H1 (cell line): ENCODE data around the gene LRP3. TPM values are rescaled to one million over a fixed set of nuclear protein-coding genes. Genes with fewer than 3 reads are reported as not detected.

Experiments
- CTCF ChIA-PET: fragments of 300-600 bp; sonication (Branson Sonifier 250); formaldehyde crosslinking; loops from one replicate; lab custom pipeline; 2021; ENCODE audit not compliant: partially characterized antibody; lab: Charles Lee
- POLR2A ChIA-PET: fragments of 300-600 bp; sonication (Branson Sonifier 250); formaldehyde crosslinking; loops from one replicate; lab custom pipeline; 2021; ENCODE audit warnings: inconsistent platforms; ENCODE audit not compliant: partially characterized antibody; lab: Charles Lee
- DNase-seq, 2 experiments: peaks; one replicate each; pipeline versions ENCODE4 v3.0.0 to v3.0.0-alpha.2; 2010 to 2022; ENCODE audit warnings: low spot score in 2 of 2, low read depth in 1 of 2, mixed read lengths in 1 of 2
- FAIRE-seq: peaks from 2 replicates; lab custom pipeline; 2011; peaks lifted over from hg19 to GRCh38; lab: Jason Lieb, UNC
- H2AFZ ChIP-seq: 2 replicates; pipeline ENCODE4 v1.8.1; 2012; ENCODE audit warnings: low read length, inconsistent platforms
- H2AK5ac ChIP-seq: 2 replicates; pipeline ENCODE4 v1.6.1; 2013; ENCODE audit warnings: low read depth, low read length
- H2BK120ac ChIP-seq: replicated peaks from 2 replicates; pipeline ENCODE3; 2013; ENCODE audit warnings: low read depth, low read length, inconsistent platforms
- H2BK12ac ChIP-seq: 2 replicates; pipeline ENCODE4 v1.6.1; 2013; ENCODE audit warnings: low read depth, low read length
- H2BK15ac ChIP-seq: 2 replicates; pipeline ENCODE4 v1.6.1; 2013; ENCODE audit warnings: low read length
- H2BK20ac ChIP-seq: 2 replicates; pipeline ENCODE4 v1.6.1; 2013; ENCODE audit warnings: low read length
- H2BK5ac ChIP-seq: 2 replicates; pipeline ENCODE4 v1.6.1; 2013; ENCODE audit warnings: low read depth, low read length
- H3K14ac ChIP-seq: 2 replicates; pipeline ENCODE4 v1.6.1; 2013; ENCODE audit warnings: inconsistent platforms; ENCODE audit not compliant: insufficient read length
- H3K18ac ChIP-seq: 2 replicates; pipeline ENCODE4 v1.6.1; 2013; ENCODE audit warnings: low read length; ENCODE audit errors: extremely low read depth
- H3K23ac ChIP-seq: 2 replicates; pipeline ENCODE4 v1.6.1; 2013; ENCODE audit warnings: inconsistent platforms; ENCODE audit not compliant: insufficient read length
- H3K23me2 ChIP-seq: 2 replicates; pipeline ENCODE4 v1.6.1; 2013; ENCODE audit warnings: low read depth, low read length
- H3K27ac ChIP-seq: 2 replicates; pipeline ENCODE4 v1.6.1; 2011; ENCODE audit warnings: low read depth, low read length, inconsistent platforms
- H3K27me3 ChIP-seq, 4 experiments: replicated peaks in 1 of 4; 1 replicate in 1 of 4; 2 replicates in 3 of 4; pipeline versions ENCODE4 v1.6.1 to v1.8.1; 2011 to 2013; ENCODE audit warnings: low read length in 3 of 4, mild to moderate bottlenecking in 3 of 4, inconsistent platforms in 2 of 4, mixed read lengths in 2 of 4, moderate library complexity in 1 of 4; ENCODE audit not compliant: control insufficient read depth in 3 of 4, insufficient read depth in 3 of 4; ENCODE audit errors: extremely low read depth in 1 of 4
- H3K36me3 ChIP-seq, 4 experiments: 2 replicates each; pipeline versions ENCODE4 v1.6.1 to v1.8.1; 2011 to 2013; ENCODE audit warnings: mild to moderate bottlenecking in 4 of 4, low read length in 3 of 4, moderate library complexity in 2 of 4, control low read depth in 1 of 4, inconsistent platforms in 1 of 4; ENCODE audit not compliant: insufficient read depth in 4 of 4, control insufficient read depth in 2 of 4
- H3K4ac ChIP-seq: replicated peaks from 2 replicates; pipeline ENCODE3; 2013; ENCODE audit warnings: low read length, low read depth, mixed read lengths, inconsistent platforms; ENCODE audit not compliant: insufficient read length
- H3K4me1 ChIP-seq, 4 experiments: replicated peaks in 1 of 4; 1 replicate in 1 of 4; 2 replicates in 3 of 4; pipeline versions ENCODE4 v1.6.1 to v1.8.1; 2011 to 2013; ENCODE audit warnings: low read length in 3 of 4, inconsistent platforms in 2 of 4, mixed read lengths in 1 of 4; ENCODE audit not compliant: insufficient read depth in 4 of 4, control insufficient read depth in 3 of 4
- H3K4me2 ChIP-seq, 2 experiments: 2 replicates each; pipeline versions ENCODE4 v1.6.1 to v1.8.1; 2011 to 2013; ENCODE audit warnings: low read depth in 2 of 2, low read length in 2 of 2, control low read depth in 1 of 2, inconsistent platforms in 1 of 2, mild to moderate bottlenecking in 1 of 2; ENCODE audit not compliant: insufficient read depth in 1 of 2
- H3K4me3 ChIP-seq, 4 experiments: fragments of 200-600, 300-600 bp in 1 of 4; sonication (generic), shearing (Covaris generic), sonication (Bioruptor Twin) in 1 of 4; 2 replicates each; pipeline versions ENCODE4 v1.5.1 to v1.8.1; 2011 to 2016; ENCODE audit warnings: low read length in 4 of 4, low read depth in 3 of 4, control low read depth in 2 of 4, inconsistent platforms in 2 of 4, mild to moderate bottlenecking in 2 of 4, mixed read lengths in 1 of 4, moderate library complexity in 1 of 4; ENCODE audit not compliant: insufficient read depth in 2 of 4; ENCODE audit errors: extremely low read depth in 1 of 4
- H3K56ac ChIP-seq: replicated peaks from 2 replicates; pipeline ENCODE3; 2013; ENCODE audit warnings: low read depth, mild to moderate bottlenecking, mixed read lengths, low read length, inconsistent platforms; ENCODE audit not compliant: insufficient read length
- H3K79me1 ChIP-seq: 2 replicates; pipeline ENCODE4 v1.6.1; 2013; ENCODE audit warnings: low read depth, low read length, control low read depth
- H3K79me2 ChIP-seq, 2 experiments: 2 replicates each; pipeline versions ENCODE4 v1.6.1 to v1.8.1; 2012 to 2013; ENCODE audit warnings: low read length in 2 of 2, mild to moderate bottlenecking in 2 of 2, inconsistent platforms in 1 of 2; ENCODE audit not compliant: insufficient read depth in 2 of 2, control insufficient read depth in 1 of 2
- H3K9ac ChIP-seq, 4 experiments: replicated peaks in 1 of 4; 1 replicate in 1 of 4; 2 replicates in 3 of 4; pipeline versions ENCODE4 v1.6.1 to v1.8.1; 2011 to 2013; ENCODE audit warnings: low read depth in 3 of 4, low read length in 3 of 4, control low read depth in 2 of 4, mild to moderate bottlenecking in 2 of 4, moderate library complexity in 2 of 4, inconsistent platforms in 1 of 4; ENCODE audit errors: extremely low read depth in 1 of 4
- H3K9me3 ChIP-seq, 2 experiments: 2 replicates each; pipeline versions ENCODE4 v1.6.1 to v1.8.1; 2012 to 2013; ENCODE audit warnings: mild to moderate bottlenecking in 2 of 2, moderate library complexity in 2 of 2, control low read depth in 1 of 2, inconsistent platforms in 1 of 2, low read depth in 1 of 2, low read length in 1 of 2, mixed read lengths in 1 of 2; ENCODE audit not compliant: insufficient read depth in 2 of 2
- H4K20me1 ChIP-seq, 2 experiments: replicated peaks in 1 of 2; 2 replicates each; pipeline versions ENCODE3 to v1.8.1; 2011 to 2013; ENCODE audit warnings: inconsistent platforms in 2 of 2, low read length in 2 of 2, mild to moderate bottlenecking in 1 of 2; ENCODE audit not compliant: insufficient read depth in 2 of 2, control insufficient read depth in 1 of 2
- H4K5ac ChIP-seq: 2 replicates; pipeline ENCODE4 v1.6.1; 2013; ENCODE audit warnings: low read length, low read depth, mixed read lengths, inconsistent platforms; ENCODE audit not compliant: insufficient read length
- H4K8ac ChIP-seq: 2 replicates; pipeline ENCODE4 v1.8.0; 2013; ENCODE audit warnings: mild to moderate bottlenecking, moderate library complexity, low read length, inconsistent platforms; ENCODE audit not compliant: insufficient read depth; ENCODE audit errors: extremely low read depth
- H4K91ac ChIP-seq: replicated peaks from 2 replicates; pipeline ENCODE3; 2013; ENCODE audit warnings: low read length, mixed read lengths, inconsistent platforms; ENCODE audit not compliant: insufficient read length
- CEBPB ChIP-seq: IDR thresholded peaks from 2 replicates; pipeline ENCODE4 v1.6.1; 2012; ENCODE audit warnings: low read depth, low read length
- EGR1 ChIP-seq: IDR thresholded peaks from 2 replicates; pipeline ENCODE4 v1.6.1; 2011; ENCODE audit warnings: low read depth, low read length, borderline replicate concordance
- EP300 ChIP-seq, 2 experiments: IDR thresholded peaks; 1 replicate in 1 of 2; 2 replicates in 1 of 2; pipeline ENCODE4 v1.6.1; 2011 to 2012; ENCODE audit warnings: low read depth in 2 of 2, low read length in 2 of 2, mild to moderate bottlenecking in 2 of 2, borderline replicate concordance in 1 of 2, inconsistent platforms in 1 of 2, moderate library complexity in 1 of 2
- FOSL1 ChIP-seq: IDR thresholded peaks from 2 replicates; pipeline ENCODE4 v1.6.1; 2011; ENCODE audit warnings: mild to moderate bottlenecking, low read depth, low read length, moderate library complexity; ENCODE audit not compliant: insufficient read depth
- GABPA ChIP-seq: IDR thresholded peaks from 2 replicates; pipeline ENCODE4 v1.6.1; 2011; ENCODE audit warnings: mild to moderate bottlenecking, low read length, moderate library complexity, borderline replicate concordance; ENCODE audit not compliant: insufficient read depth
- HDAC2 ChIP-seq, 2 experiments: fragments of 300-600 bp in 1 of 2; sonication (generic) in 1 of 2; IDR thresholded peaks; 2 replicates each; pipeline ENCODE4 v1.6.1; 2011 to 2012; ENCODE audit warnings: low read depth in 2 of 2, low read length in 2 of 2, mild to moderate bottlenecking in 2 of 2, moderate library complexity in 2 of 2, borderline replicate concordance in 1 of 2, inconsistent platforms in 1 of 2
- KDM1A ChIP-seq: fragments of 200-600, 300-600 bp; sonication (generic); IDR thresholded peaks from 2 replicates; pipeline ENCODE4 v1.7.1; 2016; ENCODE audit warnings: mild to moderate bottlenecking, low read length, borderline replicate concordance
- POLR2AphosphoS5 ChIP-seq: IDR thresholded peaks from 2 replicates; pipeline ENCODE4 v1.6.1; 2011; ENCODE audit warnings: low read depth, low read length
- RNF2 ChIP-seq: fragments of 200-900, 300-1000 bp; sonication (generic); IDR thresholded peaks from 2 replicates; pipeline ENCODE4 v1.7.1; 2016; ENCODE audit warnings: borderline replicate concordance, low read depth, mild to moderate bottlenecking, antibody characterized with exemption, low read length; ENCODE audit not compliant: poor library complexity, severe bottlenecking; ENCODE audit errors: missing control alignments
- SIX5 ChIP-seq: IDR thresholded peaks from 2 replicates; pipeline ENCODE4 v1.6.1; 2011; ENCODE audit warnings: mild to moderate bottlenecking, low read depth, low read length
- SRF ChIP-seq: IDR thresholded peaks from 2 replicates; pipeline ENCODE4 v1.6.1; 2011; ENCODE audit warnings: mild to moderate bottlenecking, low read depth, low read length, moderate library complexity
- TBP ChIP-seq: IDR thresholded peaks from 2 replicates; pipeline ENCODE4 v1.6.1; 2011; ENCODE audit warnings: low read depth, low read length, improper control_type of control experiment
- WGBS, 2 experiments: shearing (Covaris generic) in 1 of 2; methylation state at CpG; one replicate each; pipeline versions ENCODE4 v1.1.6 to v1.1.7; 2013 to 2015; ENCODE audit warnings: low lambda C conversion rate in 2 of 2, mixed read lengths in 2 of 2, inconsistent platforms in 1 of 2, low coverage in 1 of 2, missing lambda C conversion rate in 1 of 2; ENCODE audit not compliant: insufficient replicate concordance in 2 of 2, insufficient coverage in 1 of 2, insufficient read length in 1 of 2; ENCODE audit errors: extremely low coverage in 1 of 2, missing lambda C conversion rate in 1 of 2; 5-methylcytosine and 5-hydroxymethylcytosine counted together
- polyA plus RNA-seq, 7 experiments: library from polyadenylated mRNA; depleted of rRNA in 3 of 7; stranded (reverse) in 5 of 7; unstranded in 2 of 7; fragments of >200 nt in 5 of 7; fragments of 200-250 nt in 2 of 7; gene quantifications; 1 replicate in 5 of 7; 2 replicates in 1 of 7; 4 replicates in 1 of 7; pipeline versions ENCODE4 v1.2.1 to v1.2.3, GENCODE V29; 2011 to 2013; ENCODE audit warnings: missing spikeins in 2 of 7, mixed read lengths in 2 of 7
- total RNA-seq: library from RNA; stranded (reverse); fragmentation: NEBNext Ultra II Directional; extraction: Animal tissue kit (Norgen Biotek cat#: 25700); gene quantifications from 2 replicates; pipeline ENCODE4 v1.2.1, GENCODE V29; 2021
- TF ChIP-seq, protein P1 (sequence below): IDR thresholded peaks from 2 replicates; pipeline ENCODE4 v1.6.1; 2012; ENCODE audit warnings: inconsistent platforms

The LRP3 gene
- total and polyA plus RNA-seq, 2 of the 8 experiments (the other 6 are each of a cell fraction or from before 2014, with no cell fraction given) = 30.3 to 33.7 TPM

DNA sequence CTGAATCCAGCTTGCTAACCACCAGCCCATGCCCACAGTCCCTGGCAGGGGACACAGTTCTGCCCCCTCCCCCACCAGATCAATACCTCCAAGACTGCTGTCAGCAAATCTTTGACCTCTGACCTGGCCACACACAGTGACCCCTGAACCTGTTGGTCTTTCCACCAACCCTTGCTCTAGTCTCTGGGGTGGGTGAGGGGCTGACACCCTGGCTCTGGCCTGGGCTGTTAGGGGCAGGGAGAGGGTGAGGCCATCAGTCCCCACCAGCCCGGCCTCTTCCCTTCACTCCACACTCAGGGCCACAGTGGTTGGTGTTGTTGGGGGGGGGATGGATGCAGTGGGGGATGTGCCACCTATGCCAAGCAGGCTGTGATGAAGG is 53.3 kb downstream of the LRP3 start:
- 88% methylated on average over 1 of the region's 1 CpG; no CpG with 5 or more reads in 1 of the 2 experiments for WGBS, 2 experiments
- H4K20me1 ChIP-seq = peaks cover 0 to 12% of the 10 kb centered on the region in 2 experiments
- H4K91ac ChIP-seq = no peak overlapping the region
- H2AFZ ChIP-seq = no peak overlapping the region
- H3K9me3 ChIP-seq = peaks cover 10% of the 10 kb centered on the region in 2 experiments; a peak in 3 of 4 replicates
- H2BK12ac ChIP-seq = no peak overlapping the region
- H3K27ac ChIP-seq = no peak overlapping the region
- DNase-seq (no peak), FAIRE-seq (no peak)
- H3K9ac ChIP-seq = no peak overlapping the region
- no peak overlapping the region for H3K4me2 ChIP-seq
- H4K8ac ChIP-seq = no peak overlapping the region
- no peak overlapping the region for H2BK20ac ChIP-seq
- H3K4me3 ChIP-seq = no peak overlapping the region
- H3K4ac ChIP-seq = no peak overlapping the region
- H3K27me3 ChIP-seq = no peaks in the 10 kb centered on the region; a peak in 1 of 7 replicates
- peaks cover 0 to 4% (median under 1%) of the 10 kb centered on the region in 4 experiments; a peak in 5 of 7 replicates for H3K4me1 ChIP-seq
- no peak overlapping the region for H3K18ac ChIP-seq
- peaks cover 13% of the 10 kb centered on the region; the same call in 1 of the 2 replicates for H3K23me2 ChIP-seq
- no peak overlapping the region for H3K14ac ChIP-seq
- ChIA-PET POLR2A (interaction anchor here (2.4 kb wide), 1 partner anchor 56 kb away, joined by 9 read pairs; the partner anchor contains the start of gene CEBPA), CTCF (interaction anchor here (0.8 to 15.1 kb wide), 8 partner anchors 8 to 513 kb away, joined by 3 to 426 read pairs (median 10); no protein-coding TSS in a partner anchor)
- H2AK5ac ChIP-seq = no peak overlapping the region
- H2BK15ac ChIP-seq = no peak overlapping the region
- no peak overlapping the region for H2BK120ac ChIP-seq
- no peak overlapping the region for H3K23ac ChIP-seq
- H2BK5ac ChIP-seq = no peak overlapping the region
- H3K56ac ChIP-seq = no peak overlapping the region
- H4K5ac ChIP-seq = no peak overlapping the region
- peaks cover 8% of the 10 kb centered on the region; the same call in 1 of the 2 replicates for H3K79me1 ChIP-seq
- no peaks in the 10 kb centered on the region for H3K79me2 ChIP-seq
- no peaks in the 10 kb centered on the region for H3K36me3 ChIP-seq
- TF ChIP-seq FOSL1 (no peak), GABPA (no peak), EGR1 (no peak), TBP (no peak), CEBPB (no peak), EP300 (IDR thresholded peaks at IDR 0.05; ENCODE audit: borderline replicate concordance in 1 of 2, low read depth in 2 of 2, low read length in 2 of 2) (no peak), RNF2 (no peak), KDM1A (no peak), POLR2AphosphoS5 (no peak), HDAC2 (IDR thresholded peaks at IDR 0.05; ENCODE audit: borderline replicate concordance in 1 of 2, low read depth in 2 of 2, low read length in 2 of 2) (no peak), SIX5 (no peak), SRF (no peak)
- TF ChIP-seq, protein P1, sequence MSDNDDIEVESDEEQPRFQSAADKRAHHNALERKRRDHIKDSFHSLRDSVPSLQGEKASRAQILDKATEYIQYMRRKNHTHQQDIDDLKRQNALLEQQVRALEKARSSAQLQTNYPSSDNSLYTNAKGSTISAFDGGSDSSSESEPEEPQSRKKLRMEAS = no peak
